Stimulated activated CD8-positive, alpha-beta memory T cell treated with anti-CD3 and anti-CD28 coated beads, Interleukin-2, amount 100 ng/mL, for 1 hour (primary cell): ENCODE measurements around the gene CRIP1.

ENCODE experiments used
- DNase-seq, 2 donors: peaks; one replicate each; pipeline ENCODE4 v3.0.0-alpha.2; 2020; ENCODE audit warnings: low read depth in 2 of 2

The CRIP1 gene

DNA sequence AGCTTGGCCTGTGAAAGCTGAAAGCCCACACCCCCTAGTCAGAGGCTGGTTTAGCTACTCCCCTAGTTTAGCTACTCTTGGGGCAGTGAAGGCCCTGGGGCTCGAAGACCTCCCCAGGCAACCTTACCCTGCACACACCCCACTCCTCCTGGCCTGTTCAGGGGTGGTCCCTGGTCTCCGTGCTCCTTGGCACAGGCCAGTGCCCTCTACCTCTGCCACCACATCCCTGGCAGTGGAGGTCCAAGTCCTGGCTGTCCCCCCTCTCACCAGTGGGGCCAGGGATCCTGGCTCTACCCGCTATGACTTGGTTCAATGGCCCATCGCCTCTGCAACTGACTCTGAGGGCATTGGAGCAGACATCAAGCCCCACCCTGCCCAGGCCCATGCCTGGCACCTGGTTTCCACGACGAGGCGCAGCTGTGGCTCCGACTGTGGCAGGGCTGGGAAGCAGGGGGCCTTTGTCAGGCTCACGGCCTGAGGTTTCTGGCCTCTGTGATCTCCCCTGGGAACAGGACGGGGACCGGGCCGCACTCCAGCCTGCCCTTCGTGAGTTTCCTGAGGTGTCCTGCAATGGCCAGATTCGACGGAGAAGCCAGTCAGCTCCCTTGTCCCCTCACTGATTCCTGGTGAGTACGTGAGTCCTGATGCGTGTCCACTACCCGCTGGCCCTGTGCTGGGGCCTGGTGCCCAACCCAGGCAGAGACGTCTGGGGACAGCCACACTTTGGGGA lies 45.4 kb downstream of the CRIP1 start:
- DNase-seq = no peak

- DNase-seq = no peak
Observed at GRCh38 chr14:105532735-105533141, 46.1 kb downstream of the CRIP1 start.

DNA sequence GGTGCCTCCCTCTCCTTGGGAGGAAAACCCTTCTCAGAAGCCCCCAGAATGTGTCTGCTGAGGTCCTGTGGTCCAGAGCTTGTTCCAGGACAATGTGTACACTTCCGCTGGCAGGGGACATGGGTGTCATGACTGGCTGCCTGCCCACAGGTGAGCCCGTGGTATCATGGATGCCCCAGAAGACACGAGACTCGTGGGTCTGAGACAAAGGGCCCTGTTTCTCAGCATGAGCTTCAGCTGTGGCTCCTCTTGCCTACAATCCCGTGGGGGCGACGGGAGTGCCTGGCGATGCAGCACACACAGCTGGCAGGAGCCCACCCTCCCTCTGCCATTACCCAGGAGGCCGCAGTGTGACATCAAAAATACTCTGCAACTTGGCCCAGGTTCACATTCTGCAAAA lies 46.7 kb downstream of the CRIP1 start:
- no peak for DNase-seq

GRCh38 chr14:105533811-105534498 lies 47.3 kb downstream of the CRIP1 start:
- DNase-seq = no peak

- DNase-seq = no peak
Observed at GRCh38 chr14:105534586-105534985, 47.9 kb downstream of the CRIP1 start.

DNA sequence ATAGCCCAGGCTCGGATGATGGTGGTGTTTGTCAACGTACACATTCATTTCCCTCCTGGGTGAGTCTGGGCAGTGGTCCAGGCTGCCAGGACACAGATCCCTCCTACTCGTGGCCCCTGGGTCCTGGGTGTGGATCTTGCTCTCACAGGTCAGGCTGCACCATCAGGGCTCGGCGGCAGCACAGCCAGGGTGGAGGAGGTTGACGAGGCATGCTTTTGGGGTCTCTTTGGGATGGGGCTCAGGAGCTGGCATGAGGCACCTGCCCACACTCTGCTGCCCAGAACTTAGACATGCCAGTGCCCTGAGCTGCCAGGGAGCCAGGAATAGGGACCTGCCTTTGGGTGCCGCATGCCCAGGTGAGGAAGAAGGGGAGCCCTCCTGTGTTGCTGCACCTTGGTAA lies 49.4 kb downstream of the CRIP1 start:
- DNase-seq = no peak

DNA sequence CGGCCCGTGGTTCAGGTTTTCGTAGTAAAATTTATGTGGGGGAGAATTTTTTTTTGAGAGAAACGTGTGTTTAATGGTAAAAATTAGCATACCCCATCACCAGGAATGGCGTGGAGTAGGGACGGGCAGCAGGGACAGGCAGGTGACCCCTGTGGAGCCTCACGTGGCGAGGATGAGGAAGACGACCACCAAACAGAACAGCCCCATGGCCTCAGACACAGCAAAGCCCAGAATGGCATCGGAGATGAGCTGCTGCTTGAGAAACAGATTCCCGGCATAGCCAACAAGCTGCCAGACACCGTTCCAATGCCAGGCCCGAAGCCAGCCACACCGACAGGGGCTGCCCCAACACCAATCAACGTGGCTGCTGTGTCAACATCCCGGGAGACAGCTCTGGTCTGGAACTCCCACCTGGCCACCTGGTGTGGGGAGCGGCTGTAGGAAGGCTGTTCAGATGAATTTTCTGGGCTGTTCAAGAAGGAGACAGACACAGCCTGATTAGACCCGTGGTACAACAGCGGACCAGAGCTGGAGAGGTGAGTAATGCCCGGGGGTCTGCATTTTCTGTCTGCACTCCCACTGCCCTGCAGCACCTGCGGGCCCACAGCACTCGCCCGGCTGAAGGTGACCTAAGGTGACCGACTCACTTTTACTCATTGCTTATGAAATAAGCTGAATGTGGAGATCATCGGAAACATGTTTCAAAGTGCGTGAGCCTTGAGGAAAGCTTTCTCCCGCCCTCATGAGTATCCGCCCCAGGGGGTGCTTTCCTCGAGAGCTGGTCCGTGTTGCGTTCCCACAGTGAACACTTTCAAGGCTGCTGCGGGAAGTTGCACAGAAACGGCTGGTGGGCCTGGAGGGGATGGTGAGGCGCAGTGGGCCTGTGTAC lies 50.2 kb downstream of the CRIP1 start:
- no peak for DNase-seq

DNA sequence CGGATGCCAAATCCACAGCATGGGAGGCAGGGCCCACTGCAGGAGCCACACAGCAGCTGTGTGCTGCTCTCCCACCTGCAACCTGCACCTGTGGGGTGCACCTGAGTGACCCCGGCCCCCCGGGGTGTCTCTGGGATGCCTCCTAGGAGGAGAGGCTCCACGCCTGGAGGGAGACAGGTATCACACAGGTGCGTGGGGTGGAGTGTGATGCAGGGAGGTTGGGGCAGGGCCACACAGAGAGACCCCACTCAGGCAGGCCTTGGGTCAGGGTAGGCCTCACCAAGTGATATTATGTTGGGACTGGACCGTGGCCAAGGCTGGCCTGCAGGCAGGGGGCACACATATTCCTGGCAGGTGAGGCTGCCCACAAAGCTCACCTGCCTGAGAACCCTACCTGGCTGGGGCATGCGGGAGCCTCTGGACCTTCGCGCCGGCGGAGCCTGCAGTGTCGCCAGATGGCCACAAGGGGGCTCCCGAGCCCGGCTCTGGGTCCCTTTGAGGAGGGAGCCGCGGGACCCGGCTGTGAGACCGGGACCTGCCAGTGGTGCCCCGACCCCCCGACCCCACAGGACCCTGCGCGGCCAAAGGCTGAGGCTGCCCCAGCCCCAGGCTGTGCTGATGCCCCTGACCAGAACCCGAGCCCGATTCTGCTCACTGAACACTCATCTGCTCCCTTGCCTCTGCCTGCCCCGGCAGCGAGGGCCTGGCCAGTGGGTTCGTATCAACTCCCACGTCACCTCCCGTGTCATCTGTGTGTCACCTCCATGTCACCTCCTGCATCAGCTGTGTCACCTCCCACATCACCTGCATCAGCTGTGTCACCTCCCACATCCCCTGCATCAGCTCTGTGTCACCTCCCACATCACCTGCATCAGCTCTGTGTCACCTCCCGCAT lies 51.1 kb downstream of the CRIP1 start:
- peak; percentile 42 to 52 for DNase-seq
